NCI-H510A (cell line): ENCODE data around the gene ARHGAP24.

ENCODE experiments used
- DNase-seq: peaks from one replicate; lab custom pipeline; 2025; lab: John Stamatoyannopoulos, UW

ARHGAP24 gene

GRCh38 chr4:85697854-85698253 is 222.9 kb downstream of the ARHGAP24 start:
- no peak for DNase-seq

- DNase-seq, result no peak
Measured at GRCh38 chr4:85700362-85700761, 225.4 kb downstream of the ARHGAP24 start.

- DNase-seq, result no peak
Measured at GRCh38 chr4:85701861-85702321, 226.9 kb downstream of the ARHGAP24 start.

- no peak for DNase-seq
Measured at GRCh38 chr4:85703096-85703495, 228.1 kb downstream of the ARHGAP24 start.

- no peak for DNase-seq
Measured at GRCh38 chr4:85707611-85708010, 232.7 kb downstream of the ARHGAP24 start.

- DNase-seq, result no peak
Measured at GRCh38 chr4:85708468-85708867, 233.5 kb downstream of the ARHGAP24 start.

GRCh38 chr4:85713005-85713404 is 238.1 kb downstream of the ARHGAP24 start:
- no peak for DNase-seq

GRCh38 chr4:85715991-85716737 is 241.2 kb downstream of the ARHGAP24 start:
- no peak for DNase-seq

- no peak for DNase-seq
Measured at GRCh38 chr4:85717351-85717750, 242.4 kb downstream of the ARHGAP24 start.

GRCh38 chr4:85717847-85718246 is 242.9 kb downstream of the ARHGAP24 start:
- DNase-seq, result no peak

- DNase-seq, result no peak
Measured at GRCh38 chr4:85720735-85721134, 245.8 kb downstream of the ARHGAP24 start.

GRCh38 chr4:85722401-85722800 is 247.5 kb downstream of the ARHGAP24 start:
- no peak for DNase-seq

GRCh38 chr4:85722807-85723206 is 247.9 kb downstream of the ARHGAP24 start:
- DNase-seq, result no peak

GRCh38 chr4:85724791-85725563 is 250.0 kb downstream of the ARHGAP24 start:
- DNase-seq, result no peak

- DNase-seq, result no peak
Measured at GRCh38 chr4:85725721-85726170, 250.8 kb downstream of the ARHGAP24 start.

GRCh38 chr4:85726555-85726954 is 251.6 kb downstream of the ARHGAP24 start:
- no peak for DNase-seq

- DNase-seq, result no peak
Measured at GRCh38 chr4:85728464-85728863, 253.5 kb downstream of the ARHGAP24 start.

- DNase-seq, result no peak
Measured at GRCh38 chr4:85732124-85732523, 257.2 kb downstream of the ARHGAP24 start.

GRCh38 chr4:85733798-85734197 is 258.8 kb downstream of the ARHGAP24 start:
- DNase-seq, result no peak

GRCh38 chr4:85734424-85734831 is 259.5 kb downstream of the ARHGAP24 start:
- no peak for DNase-seq

- no peak for DNase-seq
Measured at GRCh38 chr4:85736571-85736970, 261.6 kb downstream of the ARHGAP24 start.

GRCh38 chr4:85737254-85737653 is 262.3 kb downstream of the ARHGAP24 start:
- no peak for DNase-seq

- DNase-seq, result no peak
Measured at GRCh38 chr4:85738721-85739120, 263.8 kb downstream of the ARHGAP24 start.
